DMS53 treated with DMSO at 0.1 percent for 48 hours (cell line): ENCODE measurements around the gene ITGBL1.

Source experiments
- DNase-seq: peaks from one replicate; lab custom pipeline; 2025; ENCODE audit not compliant: unreplicated experiment; lab: John Stamatoyannopoulos, UW

Gene ITGBL1

GRCh38 chr13:101624981-101625380, 172.5 kb downstream of the ITGBL1 start:
- DNase-seq: no peak

GRCh38 chr13:101626925-101627555, 174.6 kb downstream of the ITGBL1 start:
- no peak for DNase-seq

GRCh38 chr13:101627556-101627943, 175.1 kb downstream of the ITGBL1 start:
- no peak for DNase-seq

- DNase-seq: no peak
Measured at GRCh38 chr13:101628900-101629299, 176.4 kb downstream of the ITGBL1 start.

GRCh38 chr13:101631395-101631794, 178.9 kb downstream of the ITGBL1 start:
- DNase-seq: no peak

GRCh38 chr13:101634142-101634541, 181.7 kb downstream of the ITGBL1 start:
- no peak for DNase-seq

- DNase-seq: no peak
Measured at GRCh38 chr13:101639711-101640110, 187.2 kb downstream of the ITGBL1 start.

- DNase-seq: no peak
Measured at GRCh38 chr13:101640788-101641400, 188.4 kb downstream of the ITGBL1 start.

- no peak for DNase-seq
Measured at GRCh38 chr13:101645871-101646270, 193.4 kb downstream of the ITGBL1 start.

GRCh38 chr13:101647760-101648159, 195.3 kb downstream of the ITGBL1 start:
- no peak for DNase-seq

- DNase-seq: no peak
Measured at GRCh38 chr13:101648766-101649487, 196.5 kb downstream of the ITGBL1 start.

- no peak for DNase-seq
Measured at GRCh38 chr13:101649488-101650126, 197.1 kb downstream of the ITGBL1 start.

GRCh38 chr13:101654883-101655282, 202.4 kb downstream of the ITGBL1 start:
- DNase-seq: no peak

- no peak for DNase-seq
Measured at GRCh38 chr13:101655435-101655834, 203.0 kb downstream of the ITGBL1 start.

- DNase-seq: no peak
Measured at GRCh38 chr13:101660711-101661110, 208.2 kb downstream of the ITGBL1 start.

GRCh38 chr13:101661839-101662238, 209.4 kb downstream of the ITGBL1 start:
- no peak for DNase-seq

GRCh38 chr13:101673360-101674105, 221.1 kb downstream of the ITGBL1 start:
- DNase-seq: no peak

- DNase-seq: no peak
Measured at GRCh38 chr13:101681834-101682233, 229.4 kb downstream of the ITGBL1 start.

GRCh38 chr13:101686003-101686402, 233.5 kb downstream of the ITGBL1 start:
- DNase-seq: no peak

GRCh38 chr13:101690871-101691270, 238.4 kb downstream of the ITGBL1 start:
- DNase-seq: no peak

GRCh38 chr13:101691341-101691860, 238.9 kb downstream of the ITGBL1 start:
- no peak for DNase-seq
